Measurements from ENCODE around the gene SDR9C7.

DNA sequence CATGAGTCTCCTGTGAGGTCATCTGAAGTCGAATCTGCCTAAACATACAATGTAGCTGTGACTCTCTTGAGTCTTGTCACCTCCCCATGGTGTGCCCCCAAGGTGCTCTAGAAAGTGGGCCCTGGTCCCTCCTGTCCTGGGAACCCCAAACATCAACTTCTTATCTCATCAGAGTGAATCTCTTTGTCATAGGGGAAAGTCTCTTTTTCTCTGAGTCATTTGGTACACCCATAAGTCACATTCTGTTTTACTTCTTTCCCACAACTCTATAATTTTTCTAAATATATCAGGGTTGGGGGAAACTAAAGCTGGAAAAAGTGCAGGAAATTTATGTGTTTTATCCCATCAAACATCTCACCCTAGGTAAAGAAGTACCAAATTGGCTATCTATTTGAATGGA, 12.9 kb downstream of the SDR9C7 start:
- TF ChIP-seq ZNF331 (CRISPR knock-in tag; IDR thresholded peaks at IDR 0.05; ENCODE audit: low read depth) (no peak), JUNB (IDR thresholded peaks at IDR 0.05; ENCODE audit: unreplicated experiment) (no peak), EZH2 (IDR thresholded peaks at IDR 0.05; ENCODE audit: low read depth, unreplicated experiment) (no peak), POLR2AphosphoS5 (IDR thresholded peaks at IDR 0.05; ENCODE audit: low read depth) (no peak), ETS1 (IDR thresholded peaks at IDR 0.05) (no peak), STAT1 (IDR thresholded peaks at IDR 0.05; ENCODE audit: unreplicated experiment) (no peak), EZH2phosphoT487 (IDR thresholded peaks at IDR 0.05; ENCODE audit: unreplicated experiment) (no peak), NANOG (IDR thresholded peaks at IDR 0.05; ENCODE audit: borderline replicate concordance) (no peak)
- TF ChIP-seq, protein P1, sequence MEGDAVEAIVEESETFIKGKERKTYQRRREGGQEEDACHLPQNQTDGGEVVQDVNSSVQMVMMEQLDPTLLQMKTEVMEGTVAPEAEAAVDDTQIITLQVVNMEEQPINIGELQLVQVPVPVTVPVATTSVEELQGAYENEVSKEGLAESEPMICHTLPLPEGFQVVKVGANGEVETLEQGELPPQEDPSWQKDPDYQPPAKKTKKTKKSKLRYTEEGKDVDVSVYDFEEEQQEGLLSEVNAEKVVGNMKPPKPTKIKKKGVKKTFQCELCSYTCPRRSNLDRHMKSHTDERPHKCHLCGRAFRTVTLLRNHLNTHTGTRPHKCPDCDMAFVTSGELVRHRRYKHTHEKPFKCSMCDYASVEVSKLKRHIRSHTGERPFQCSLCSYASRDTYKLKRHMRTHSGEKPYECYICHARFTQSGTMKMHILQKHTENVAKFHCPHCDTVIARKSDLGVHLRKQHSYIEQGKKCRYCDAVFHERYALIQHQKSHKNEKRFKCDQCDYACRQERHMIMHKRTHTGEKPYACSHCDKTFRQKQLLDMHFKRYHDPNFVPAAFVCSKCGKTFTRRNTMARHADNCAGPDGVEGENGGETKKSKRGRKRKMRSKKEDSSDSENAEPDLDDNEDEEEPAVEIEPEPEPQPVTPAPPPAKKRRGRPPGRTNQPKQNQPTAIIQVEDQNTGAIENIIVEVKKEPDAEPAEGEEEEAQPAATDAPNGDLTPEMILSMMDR (conservative IDR thresholded peaks at IDR 0.05; ENCODE audit: low read depth in 2 of 2): no peak
- TF ChIP-seq, protein P2, sequence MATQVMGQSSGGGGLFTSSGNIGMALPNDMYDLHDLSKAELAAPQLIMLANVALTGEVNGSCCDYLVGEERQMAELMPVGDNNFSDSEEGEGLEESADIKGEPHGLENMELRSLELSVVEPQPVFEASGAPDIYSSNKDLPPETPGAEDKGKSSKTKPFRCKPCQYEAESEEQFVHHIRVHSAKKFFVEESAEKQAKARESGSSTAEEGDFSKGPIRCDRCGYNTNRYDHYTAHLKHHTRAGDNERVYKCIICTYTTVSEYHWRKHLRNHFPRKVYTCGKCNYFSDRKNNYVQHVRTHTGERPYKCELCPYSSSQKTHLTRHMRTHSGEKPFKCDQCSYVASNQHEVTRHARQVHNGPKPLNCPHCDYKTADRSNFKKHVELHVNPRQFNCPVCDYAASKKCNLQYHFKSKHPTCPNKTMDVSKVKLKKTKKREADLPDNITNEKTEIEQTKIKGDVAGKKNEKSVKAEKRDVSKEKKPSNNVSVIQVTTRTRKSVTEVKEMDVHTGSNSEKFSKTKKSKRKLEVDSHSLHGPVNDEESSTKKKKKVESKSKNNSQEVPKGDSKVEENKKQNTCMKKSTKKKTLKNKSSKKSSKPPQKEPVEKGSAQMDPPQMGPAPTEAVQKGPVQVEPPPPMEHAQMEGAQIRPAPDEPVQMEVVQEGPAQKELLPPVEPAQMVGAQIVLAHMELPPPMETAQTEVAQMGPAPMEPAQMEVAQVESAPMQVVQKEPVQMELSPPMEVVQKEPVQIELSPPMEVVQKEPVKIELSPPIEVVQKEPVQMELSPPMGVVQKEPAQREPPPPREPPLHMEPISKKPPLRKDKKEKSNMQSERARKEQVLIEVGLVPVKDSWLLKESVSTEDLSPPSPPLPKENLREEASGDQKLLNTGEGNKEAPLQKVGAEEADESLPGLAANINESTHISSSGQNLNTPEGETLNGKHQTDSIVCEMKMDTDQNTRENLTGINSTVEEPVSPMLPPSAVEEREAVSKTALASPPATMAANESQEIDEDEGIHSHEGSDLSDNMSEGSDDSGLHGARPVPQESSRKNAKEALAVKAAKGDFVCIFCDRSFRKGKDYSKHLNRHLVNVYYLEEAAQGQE (IDR thresholded peaks at IDR 0.05; ENCODE audit: unreplicated experiment): no peak
